Stimulated activated naive B cell treated with anti-CD40 and anti-IgM and Interleukin-4, amounts not matched to agents 10 μg/mL and 1 μg/mL and 100 μg/mL, for 72 hours (primary cell): Measurements from ENCODE around the gene RGS17.
A peak's percentile ranks its signal among the peaks of the same experiment; 100 is the strongest.

Experiments
- ATAC-seq, 2 donors: fragments of 150-1000 bp; cut with Tn5 transposase; replicated peaks; 2 replicates each; pipeline ENCODE4 v1.10.0; 2021; ENCODE audit warnings: moderate library complexity in 1 of 2
- DNase-seq: peaks from one replicate; pipeline ENCODE4 v3.0.0; 2021
- H3K27ac Mint-ChIP-seq: one replicate; pipeline ENCODE4 v1.8.0; 2022; ENCODE audit warnings: mild to moderate bottlenecking, mixed read lengths
- H3K27me3 Mint-ChIP-seq, 2 donors: one replicate each; pipeline ENCODE4 v1.8.0; 2022; ENCODE audit warnings: mixed read lengths in 2 of 2
- H3K36me3 Mint-ChIP-seq, 2 donors: one replicate each; pipeline ENCODE4 v1.8.0; 2022; ENCODE audit warnings: mixed read lengths in 2 of 2, mild to moderate bottlenecking in 1 of 2
- H3K4me1 Mint-ChIP-seq, 2 donors: one replicate each; pipeline ENCODE4 v1.8.0; 2022; ENCODE audit warnings: mixed read lengths in 2 of 2, mild to moderate bottlenecking in 1 of 2
- H3K4me3 Mint-ChIP-seq, 2 donors: one replicate each; pipeline ENCODE4 v1.8.0; 2022; ENCODE audit warnings: mild to moderate bottlenecking in 2 of 2, mixed read lengths in 2 of 2, moderate library complexity in 1 of 2
- H3K9me3 Mint-ChIP-seq, 2 donors: one replicate each; pipeline ENCODE4 v1.8.0; 2022; ENCODE audit warnings: mixed read lengths in 2 of 2, mild to moderate bottlenecking in 1 of 2

The RGS17 gene

DNA sequence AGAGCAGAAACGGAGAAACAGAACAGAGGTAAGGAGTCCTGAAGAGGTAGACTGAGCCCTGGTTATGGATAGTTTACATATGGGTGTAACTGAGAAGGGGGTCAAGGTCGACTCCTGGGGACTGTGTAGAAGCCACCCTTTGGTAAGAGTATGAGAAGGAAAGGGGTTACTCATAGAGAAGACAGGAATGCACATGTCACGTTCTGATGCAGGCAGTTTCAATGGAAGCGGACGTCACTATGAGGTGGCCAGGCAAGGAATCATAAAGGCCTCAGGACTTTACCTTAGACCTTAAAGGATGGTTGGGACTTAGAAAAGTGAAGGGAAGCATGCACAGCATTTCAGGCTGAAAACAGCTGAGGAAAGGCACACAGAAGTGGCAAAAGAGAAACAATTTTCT lies 25.1 kb downstream of the RGS17 start:
- no peak for DNase-seq
- no peaks in the 10 kb centered on the region for H3K36me3 Mint-ChIP-seq

DNA sequence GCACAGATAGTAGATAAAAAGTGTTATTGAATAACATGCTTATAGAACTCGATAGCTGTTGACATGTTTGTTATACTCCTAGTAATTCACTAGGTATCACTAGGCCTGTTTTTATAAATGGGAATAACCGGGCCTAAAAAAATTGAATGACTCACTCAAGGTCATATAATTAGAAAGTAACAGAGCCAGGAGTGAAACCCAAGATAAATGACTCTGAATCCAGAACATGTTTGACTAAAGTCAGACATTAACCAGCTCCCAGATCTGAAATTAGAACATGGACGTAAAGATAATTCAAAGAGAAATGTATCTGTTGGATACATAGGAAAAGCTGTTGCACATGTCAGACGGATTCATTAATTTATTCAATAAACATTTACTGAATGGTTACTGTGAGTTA lies 26.9 kb downstream of the RGS17 start:
- Mint-ChIP-seq H3K36me3 (no peaks in the 10 kb centered on the region), H3K27ac (no peak overlapping the region), H3K4me3 (no peak overlapping the region), H3K9me3 (no peaks in the 10 kb centered on the region), H3K27me3 (peaks cover 5% of the 10 kb centered on the region in 2 donors), H3K4me1 (no peaks in the 10 kb centered on the region)
- no peak for DNase-seq
- ATAC-seq, result no peak

More for the DNA sequence above, 25.1 kb downstream of the RGS17 start:
- H3K4me3 Mint-ChIP-seq, result no peak overlapping the region
- peaks cover 5% of the 10 kb centered on the region in 2 donors for H3K27me3 Mint-ChIP-seq
- peak in 1 of 2 donors; percentile 14 for ATAC-seq
- H3K27ac Mint-ChIP-seq, result no peak overlapping the region
- H3K9me3 Mint-ChIP-seq, result no peaks in the 10 kb centered on the region
- no peaks in the 10 kb centered on the region for H3K4me1 Mint-ChIP-seq

DNA sequence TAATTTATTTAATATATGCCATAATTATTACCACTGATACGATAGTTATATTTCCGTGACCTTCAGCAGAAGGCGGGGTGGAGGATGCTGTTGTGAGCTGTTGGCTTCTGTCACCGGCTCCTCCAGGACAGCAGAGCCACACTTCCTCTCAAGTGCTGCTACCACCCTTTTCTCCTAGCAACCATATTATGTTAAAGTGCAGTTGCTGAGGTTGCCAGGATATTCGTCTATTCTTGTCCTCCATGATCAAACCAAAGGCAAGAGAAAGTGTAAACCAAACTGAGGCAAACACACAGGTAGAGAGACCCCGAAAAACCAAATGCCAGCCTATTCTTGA lies 27.8 kb downstream of the RGS17 start:
- no peak for ATAC-seq
- Mint-ChIP-seq H3K9me3 (no peaks in the 10 kb centered on the region), H3K4me3 (no peak overlapping the region), H3K36me3 (no peaks in the 10 kb centered on the region), H3K27ac (no peak overlapping the region), H3K4me1 (no peaks in the 10 kb centered on the region), H3K27me3 (peaks cover 0 to 5% of the 10 kb centered on the region in 2 donors)
- no peak for DNase-seq

DNA sequence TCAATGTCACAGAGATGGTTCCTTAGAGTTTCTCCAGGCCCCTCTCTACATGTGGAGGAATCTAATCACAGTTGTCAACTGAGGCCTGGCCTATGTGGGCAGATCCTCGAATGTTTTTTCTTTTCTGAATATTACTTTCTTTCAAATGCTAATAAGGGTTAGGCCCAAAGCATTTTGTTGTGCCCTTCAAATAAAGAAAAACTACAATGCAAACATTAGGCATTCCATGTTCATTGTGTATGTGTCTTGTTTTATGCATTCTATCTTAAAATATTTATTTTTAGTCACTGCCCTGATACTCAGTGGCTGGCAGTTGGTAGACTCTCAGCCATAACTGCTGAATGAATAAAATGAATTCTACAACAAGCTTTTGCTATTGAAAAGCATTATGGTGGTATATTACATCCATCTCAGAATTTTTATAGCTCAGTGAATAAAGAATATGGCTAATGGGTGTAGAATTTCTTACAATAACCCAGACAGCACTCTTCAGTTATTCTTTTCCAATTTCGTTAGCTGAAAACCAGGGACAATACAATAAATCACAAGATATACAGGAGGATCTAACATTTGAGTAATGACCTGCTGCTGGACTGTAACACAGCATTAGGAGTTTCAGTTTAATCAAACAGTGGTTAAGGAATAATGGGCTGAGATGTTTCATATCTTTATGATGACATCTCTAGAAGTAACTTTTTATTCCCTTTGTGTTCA lies 28.3 kb downstream of the RGS17 start:
- Mint-ChIP-seq H3K27ac (no peak overlapping the region), H3K9me3 (no peaks in the 10 kb centered on the region), H3K4me3 (no peak overlapping the region), H3K4me1 (no peaks in the 10 kb centered on the region), H3K36me3 (no peaks in the 10 kb centered on the region), H3K27me3 (peaks cover 0 to 5% of the 10 kb centered on the region in 2 donors)
- ATAC-seq, result no peak
- no peak for DNase-seq

DNA sequence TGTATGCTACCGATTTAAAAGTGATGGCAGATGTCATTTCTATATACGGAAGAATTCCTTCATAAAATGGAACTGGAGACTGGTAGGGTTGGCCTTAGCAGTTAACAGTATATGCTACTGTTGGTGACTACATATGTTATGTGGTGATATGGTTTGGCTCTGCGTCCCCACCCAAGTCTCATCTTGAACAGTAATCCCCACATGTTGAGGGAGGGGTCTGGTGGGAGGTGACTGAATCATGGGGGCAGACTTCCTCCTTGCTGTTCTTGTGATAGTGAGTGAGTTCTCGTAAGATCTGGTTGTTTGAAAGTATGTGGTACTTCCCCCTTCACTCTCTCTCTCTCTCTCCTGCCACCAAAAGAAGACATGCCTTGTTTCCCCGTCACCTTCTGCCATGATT lies 29.6 kb downstream of the RGS17 start:
- H3K9me3 Mint-ChIP-seq, result no peaks in the 10 kb centered on the region

DNA sequence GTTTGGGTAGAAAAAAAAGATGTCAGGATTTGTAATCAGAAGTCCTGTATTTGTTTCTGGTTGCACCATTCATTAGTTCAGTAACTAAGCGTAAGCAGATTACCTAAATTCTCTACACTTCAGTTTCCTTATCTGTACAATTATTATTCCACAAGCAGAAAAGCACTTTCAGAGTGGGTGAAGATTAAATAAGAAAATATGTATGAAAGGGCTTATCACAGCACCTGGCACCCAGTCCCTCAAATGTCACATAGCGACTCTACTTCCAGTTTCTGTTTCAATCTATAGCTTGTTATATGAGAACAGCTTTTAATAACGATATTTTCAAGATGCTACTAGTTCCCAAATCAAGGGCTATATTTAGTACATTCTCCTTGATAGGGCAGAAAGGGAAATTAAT lies 31.4 kb downstream of the RGS17 start:
- no peaks in the 10 kb centered on the region for H3K4me1 Mint-ChIP-seq
- no peak overlapping the region for H3K4me3 Mint-ChIP-seq
- ATAC-seq (no peak), DNase-seq (no peak)
- no peaks in the 10 kb centered on the region for H3K9me3 Mint-ChIP-seq
- no peaks in the 10 kb centered on the region for H3K36me3 Mint-ChIP-seq
- peaks cover 0 to 5% of the 10 kb centered on the region in 2 donors for H3K27me3 Mint-ChIP-seq
- H3K27ac Mint-ChIP-seq, result no peak overlapping the region

More for the DNA sequence above, 29.6 kb downstream of the RGS17 start:
- Mint-ChIP-seq H3K4me3 (no peak overlapping the region), H3K36me3 (no peaks in the 10 kb centered on the region), H3K4me1 (no peaks in the 10 kb centered on the region), H3K27ac (no peak overlapping the region), H3K27me3 (peaks cover 0 to 9% of the 10 kb centered on the region in 2 donors)
- no peak for ATAC-seq
- DNase-seq, result no peak

DNA sequence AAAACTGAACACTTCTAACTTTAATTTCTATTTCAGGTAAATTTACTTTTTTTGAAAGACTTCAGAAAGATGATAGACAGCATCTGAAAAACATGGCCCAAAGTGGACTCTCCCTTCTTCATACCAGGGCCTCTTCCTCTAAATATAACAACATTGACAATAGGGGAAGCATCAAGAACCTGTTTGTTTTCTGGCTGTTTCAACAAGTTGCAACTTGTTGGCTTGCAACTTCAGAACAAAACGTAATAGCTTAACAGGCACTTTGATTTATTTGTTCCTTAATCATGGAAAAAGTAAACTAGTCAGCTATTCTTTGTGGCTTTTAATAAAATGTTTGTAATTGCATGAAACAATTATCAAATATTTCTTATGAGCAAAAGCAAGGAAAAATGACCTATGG lies 34.3 kb downstream of the RGS17 start:
- no peak overlapping the region for H3K27ac Mint-ChIP-seq
- H3K36me3 Mint-ChIP-seq, result no peaks in the 10 kb centered on the region
- H3K9me3 Mint-ChIP-seq, result no peaks in the 10 kb centered on the region
- peaks cover 0 to 2% of the 10 kb centered on the region in 2 donors for H3K4me1 Mint-ChIP-seq
- DNase-seq (no peak), ATAC-seq (no peak)
- no peak overlapping the region for H3K4me3 Mint-ChIP-seq
- H3K27me3 Mint-ChIP-seq, result peaks cover 0 to 5% of the 10 kb centered on the region in 2 donors

DNA sequence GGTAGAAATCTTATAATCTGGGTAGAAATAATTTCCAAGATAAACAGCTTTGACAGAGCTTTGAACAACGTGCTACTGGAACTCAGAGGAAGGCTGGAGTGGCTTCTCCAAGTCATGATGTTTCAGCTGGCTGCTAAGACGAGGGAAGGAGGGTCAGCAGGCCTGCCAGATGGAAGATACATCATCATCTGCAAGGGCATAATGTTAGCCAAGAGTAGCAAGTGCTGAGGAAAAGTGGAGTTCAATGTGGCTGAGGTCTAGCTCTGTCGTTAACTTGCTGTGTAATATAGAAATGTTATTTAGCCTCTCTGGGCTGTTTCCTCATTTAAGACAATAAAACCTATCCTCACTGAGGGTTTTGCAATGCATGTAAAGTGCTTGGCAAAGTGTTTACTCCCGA lies 35.1 kb downstream of the RGS17 start:
- Mint-ChIP-seq H3K9me3 (no peaks in the 10 kb centered on the region), H3K4me3 (no peak overlapping the region), H3K27me3 (peaks cover 0 to 5% of the 10 kb centered on the region in 2 donors), H3K36me3 (no peaks in the 10 kb centered on the region), H3K4me1 (peaks cover 0 to 2% of the 10 kb centered on the region in 2 donors), H3K27ac (no peak overlapping the region)
- DNase-seq (no peak), ATAC-seq (no peak)

DNA sequence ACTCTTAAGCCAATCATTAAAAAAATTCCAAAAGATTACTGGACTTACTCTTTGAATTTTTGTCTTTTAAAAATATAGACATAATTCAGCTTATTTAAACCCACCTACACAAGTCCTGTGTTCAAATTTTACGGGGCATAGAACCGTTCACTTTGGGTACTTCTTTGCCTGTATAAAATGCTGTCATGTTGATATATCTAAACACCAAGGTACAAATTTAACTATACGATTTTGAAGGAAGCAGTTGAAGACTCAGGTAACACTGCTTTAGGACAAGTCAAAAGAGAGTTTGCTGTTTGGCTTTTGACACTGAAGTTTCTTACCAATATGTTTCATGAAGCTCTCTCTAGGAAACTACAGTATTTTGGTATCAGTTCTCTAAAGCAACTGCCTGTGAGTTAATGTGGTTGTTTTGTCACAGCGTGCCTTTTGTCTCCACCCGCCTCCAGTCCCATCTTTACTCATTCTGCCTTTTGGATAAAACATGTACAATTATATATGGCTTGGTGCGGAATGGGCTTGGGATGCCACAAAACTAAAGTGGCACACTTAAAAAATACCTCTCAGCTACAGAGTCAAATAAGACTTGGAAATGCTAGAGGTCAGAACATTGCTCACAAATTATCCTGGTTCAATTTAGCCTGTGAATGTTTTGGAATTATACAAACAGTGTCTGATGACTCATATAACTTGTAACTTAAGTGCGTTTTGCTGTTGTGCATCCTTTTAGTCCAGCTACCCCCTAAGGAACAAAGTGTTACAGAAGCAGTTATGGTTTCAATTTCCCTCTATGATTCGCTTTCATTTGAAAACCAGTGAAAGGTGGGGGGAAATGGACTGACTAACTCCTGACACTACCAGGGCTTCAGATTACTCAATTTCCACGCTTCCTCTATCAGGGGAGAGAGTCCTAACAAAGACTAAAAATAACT lies 38.7 kb downstream of the RGS17 start:
- H3K27me3 Mint-ChIP-seq, result peaks cover 0 to 5% of the 10 kb centered on the region in 2 donors
- no peak overlapping the region for H3K27ac Mint-ChIP-seq
- peak; percentile 21 to 51 for ATAC-seq
- no peaks in the 10 kb centered on the region for H3K36me3 Mint-ChIP-seq
- H3K9me3 Mint-ChIP-seq, result no peaks in the 10 kb centered on the region
- peaks cover 0 to 2% of the 10 kb centered on the region in 2 donors for H3K4me1 Mint-ChIP-seq
- no peak overlapping the region for H3K4me3 Mint-ChIP-seq
- DNase-seq, result no peak

DNA sequence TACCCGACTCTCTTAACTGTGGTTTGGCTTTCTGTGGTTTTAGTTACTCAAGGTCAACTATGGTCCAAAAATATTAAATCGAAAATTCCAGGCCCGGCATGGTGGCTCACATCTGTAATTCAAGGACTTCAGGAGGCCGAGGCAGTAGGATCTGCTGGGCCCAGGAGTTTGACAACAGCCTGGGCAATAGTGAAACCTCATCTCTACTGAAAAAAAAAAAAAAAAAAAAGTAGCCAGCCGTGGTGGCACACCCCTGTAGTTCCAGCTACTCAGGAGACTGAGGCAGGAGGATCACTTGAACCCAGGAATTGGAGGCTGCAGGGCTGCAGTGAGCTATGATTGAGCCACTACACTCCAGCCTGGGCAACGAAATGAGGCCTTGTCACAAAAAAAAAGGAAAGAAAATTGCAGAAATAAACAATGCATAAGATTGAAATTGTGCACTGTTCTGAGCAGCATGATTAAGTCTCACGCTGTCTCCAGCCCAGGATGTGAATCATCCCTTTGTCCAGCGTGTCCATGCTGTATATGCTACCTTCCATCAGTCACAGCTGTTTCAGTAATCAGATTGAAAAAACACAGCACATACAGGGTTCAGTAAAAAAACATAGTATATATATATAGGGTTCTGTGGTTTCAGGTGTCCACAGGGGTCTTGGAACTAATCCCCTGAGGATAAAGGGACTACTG lies 40.7 kb downstream of the RGS17 start:
- Mint-ChIP-seq H3K27ac (no peak overlapping the region), H3K27me3 (peaks cover 0 to 5% of the 10 kb centered on the region in 2 donors), H3K9me3 (no peaks in the 10 kb centered on the region), H3K36me3 (no peaks in the 10 kb centered on the region), H3K4me1 (peaks cover 0 to 2% of the 10 kb centered on the region in 2 donors), H3K4me3 (no peak overlapping the region)
- DNase-seq (no peak), ATAC-seq (no peak)

DNA sequence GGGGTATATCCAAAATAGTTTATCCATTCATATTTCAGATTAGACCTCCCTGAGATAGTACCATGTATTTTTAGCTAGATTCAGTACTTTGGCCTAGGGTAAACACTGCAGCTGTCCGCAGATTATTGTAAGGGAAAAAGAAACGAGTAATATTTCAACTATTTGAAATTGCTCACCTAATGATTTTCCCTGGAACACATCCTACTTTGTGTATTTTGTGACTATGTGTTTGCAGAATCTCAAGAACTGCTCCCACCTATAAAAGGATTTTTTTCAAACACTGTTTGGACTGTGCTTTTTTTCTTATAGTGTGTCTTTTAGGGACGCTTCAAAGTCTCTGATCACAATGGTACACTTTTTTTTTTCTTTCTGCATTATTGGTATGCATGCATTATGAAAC lies 42.3 kb downstream of the RGS17 start:
- Mint-ChIP-seq H3K4me3 (no peak overlapping the region), H3K9me3 (no peaks in the 10 kb centered on the region), H3K27me3 (peaks cover 0 to 8% of the 10 kb centered on the region in 2 donors), H3K27ac (no peak overlapping the region), H3K36me3 (no peaks in the 10 kb centered on the region), H3K4me1 (peaks cover 0 to 2% of the 10 kb centered on the region in 2 donors)
- no peak for DNase-seq
- no peak for ATAC-seq

DNA sequence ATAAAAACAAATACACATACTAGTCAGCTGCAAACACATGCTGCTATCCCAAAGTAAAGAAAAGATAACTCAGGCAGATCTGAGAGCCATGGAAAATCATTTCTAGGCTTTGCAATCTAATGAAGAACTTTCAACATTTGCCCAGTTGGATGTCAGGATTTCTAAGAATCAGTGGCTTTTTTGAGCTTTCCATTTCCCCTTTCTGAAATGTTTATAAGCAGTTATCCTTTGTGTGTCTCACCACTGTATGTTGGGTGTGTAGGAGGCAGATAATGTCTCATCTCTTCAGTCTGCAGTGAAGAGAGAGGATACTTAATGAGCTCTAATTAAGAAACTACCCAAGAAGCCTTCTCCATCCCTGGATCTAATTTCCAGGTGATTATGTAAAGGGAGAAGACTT lies 43.6 kb downstream of the RGS17 start:
- no peaks in the 10 kb centered on the region for H3K4me1 Mint-ChIP-seq
- H3K9me3 Mint-ChIP-seq, result no peaks in the 10 kb centered on the region
- no peak overlapping the region for H3K4me3 Mint-ChIP-seq
- ATAC-seq (no peak), DNase-seq (no peak)
- H3K27me3 Mint-ChIP-seq, result peaks cover 0 to 8% of the 10 kb centered on the region in 2 donors
- no peaks in the 10 kb centered on the region for H3K36me3 Mint-ChIP-seq
- H3K27ac Mint-ChIP-seq, result no peak overlapping the region

DNA sequence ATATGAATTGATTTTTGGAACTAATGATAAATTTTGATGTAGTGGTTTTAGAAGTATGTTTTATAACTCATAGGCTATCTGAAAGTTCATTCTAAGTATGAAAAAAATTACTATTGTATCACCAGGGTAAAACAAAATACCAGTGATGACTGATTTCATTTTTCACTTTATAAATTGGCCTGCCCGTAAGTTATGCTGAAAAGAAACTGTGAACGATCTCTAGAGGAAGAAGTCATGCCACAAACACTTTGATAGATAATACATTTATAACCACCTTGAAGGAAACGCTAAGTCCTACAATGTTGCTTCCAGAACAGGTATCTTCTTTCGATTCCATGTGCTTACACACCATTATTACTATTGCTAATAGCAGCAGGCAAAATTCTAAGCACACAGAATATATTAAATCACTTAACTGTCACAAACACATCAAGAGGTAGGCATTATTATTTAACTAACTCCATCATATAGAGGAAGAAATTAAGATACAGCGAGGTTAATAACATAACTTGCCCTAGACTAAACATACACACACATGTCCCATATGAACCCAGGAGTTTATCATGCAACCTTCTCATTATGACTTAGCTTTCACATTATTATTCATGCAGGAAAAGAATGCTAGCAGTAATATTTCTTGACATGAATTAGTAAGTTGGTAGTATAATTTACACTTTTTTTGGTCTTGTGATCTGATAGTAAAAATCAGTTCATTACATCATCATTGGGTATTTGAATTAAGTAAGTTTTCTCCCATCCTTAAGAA lies 44.7 kb downstream of the RGS17 start:
- ATAC-seq (no peak), DNase-seq (no peak)
- H3K27me3 Mint-ChIP-seq, result peaks cover 8 to 10% of the 10 kb centered on the region in 2 donors
- no peaks in the 10 kb centered on the region for H3K36me3 Mint-ChIP-seq
- H3K4me3 Mint-ChIP-seq, result no peak overlapping the region
- no peaks in the 10 kb centered on the region for H3K4me1 Mint-ChIP-seq
- no peaks in the 10 kb centered on the region for H3K9me3 Mint-ChIP-seq
- H3K27ac Mint-ChIP-seq, result no peak overlapping the region

DNA sequence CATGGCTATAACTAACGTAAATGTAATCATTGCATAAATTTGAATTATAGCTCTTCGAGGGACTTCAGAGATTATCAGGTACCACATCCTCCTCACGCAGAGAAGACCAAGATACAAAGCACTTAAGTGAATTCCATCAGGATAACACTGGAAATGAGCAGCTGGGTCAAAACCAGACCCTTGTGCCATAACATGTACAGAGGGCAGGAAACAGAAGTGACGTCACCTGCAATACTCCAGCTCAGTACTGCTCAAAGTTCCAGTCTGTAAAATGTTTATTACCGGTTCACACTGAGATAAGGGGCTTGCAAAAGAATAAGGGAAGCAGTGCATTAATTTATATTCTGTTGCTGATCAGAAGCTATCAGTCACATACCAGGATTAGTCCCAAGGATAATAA lies 45.8 kb downstream of the RGS17 start:
- DNase-seq (no peak), ATAC-seq (no peak)
- no peaks in the 10 kb centered on the region for H3K9me3 Mint-ChIP-seq
- no peaks in the 10 kb centered on the region for H3K4me1 Mint-ChIP-seq
- peaks cover 8 to 15% of the 10 kb centered on the region in 2 donors for H3K27me3 Mint-ChIP-seq
- H3K36me3 Mint-ChIP-seq, result no peaks in the 10 kb centered on the region
- H3K4me3 Mint-ChIP-seq, result no peak overlapping the region
- no peak overlapping the region for H3K27ac Mint-ChIP-seq
